ENCODE data around the gene UBR3.

DNA sequence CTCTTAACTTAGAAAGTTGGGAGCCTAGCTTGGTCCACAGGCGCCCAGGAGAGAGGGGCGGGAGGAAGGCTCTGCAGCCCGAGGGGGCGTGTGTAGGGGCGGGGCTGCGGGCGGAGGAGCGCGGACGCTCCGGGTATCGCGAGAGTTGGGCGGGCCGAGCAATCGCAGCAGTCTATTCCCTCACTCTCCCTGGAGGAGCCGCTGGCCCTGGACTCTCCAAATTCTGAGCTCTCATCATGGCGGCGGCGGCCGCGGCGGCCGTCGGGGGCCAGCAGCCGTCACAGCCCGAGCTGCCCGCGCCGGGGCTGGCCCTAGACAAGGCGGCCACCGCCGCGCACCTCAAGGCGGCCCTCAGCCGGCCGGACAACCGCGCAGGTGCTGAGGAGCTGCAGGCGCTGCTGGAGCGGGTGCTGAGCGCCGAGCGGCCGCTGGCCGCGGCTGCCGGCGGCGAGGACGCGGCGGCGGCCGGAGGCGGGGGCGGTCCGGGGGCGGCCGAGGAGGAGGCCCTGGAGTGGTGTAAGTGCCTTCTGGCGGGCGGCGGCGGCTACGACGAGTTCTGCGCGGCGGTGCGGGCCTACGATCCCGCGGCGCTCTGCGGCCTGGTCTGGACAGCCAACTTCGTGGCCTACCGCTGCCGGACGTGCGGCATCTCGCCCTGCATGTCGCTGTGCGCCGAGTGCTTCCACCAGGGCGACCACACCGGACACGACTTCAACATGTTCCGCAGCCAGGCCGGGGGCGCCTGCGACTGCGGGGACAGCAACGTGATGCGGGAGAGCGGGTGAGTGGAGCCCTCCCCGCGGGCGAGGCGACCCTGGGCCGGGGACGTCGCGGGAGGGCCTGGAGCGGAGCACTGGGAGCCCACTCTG lies at the start of gene UBR3:
- TF ChIP-seq CTCF (IDR thresholded peaks at IDR 0.05; ENCODE audit: insufficient read depth, low read length) (no peak), GABPA (IDR thresholded peaks at IDR 0.05; ENCODE audit: low read depth) (no peak), SPI1 (IDR thresholded peaks at IDR 0.05; ENCODE audit: borderline replicate concordance, low read depth) (no peak), POLR2AphosphoS5 (IDR thresholded peaks at IDR 0.05; ENCODE audit: low read depth) (peak; percentile 34; the same call in 1 of the 2 replicates), REST (IDR thresholded peaks at IDR 0.05; ENCODE audit: insufficient replicate concordance, low read depth) (no peak)

Data from HL-60 (cell line).